GM12874 (cell line): ENCODE data around the gene PIP5KL1.

Source experiments
- CTCF ChIP-seq: IDR thresholded peaks from 2 replicates; pipeline ENCODE4 v1.5.1; 2011; ENCODE audit warnings: low read depth, mild to moderate bottlenecking, control low read depth, low read length, moderate library complexity; ENCODE audit not compliant: insufficient read depth

The PIP5KL1 gene

GRCh38 chr9:127950513-127951289, 20.1 kb upstream of the PIP5KL1 start:
- TF ChIP-seq CTCF = no peak

GRCh38 chr9:127949827-127950512, 19.4 kb upstream of the PIP5KL1 start:
- no peak for TF ChIP-seq CTCF

GRCh38 chr9:127947841-127948710, 17.5 kb upstream of the PIP5KL1 start:
- no peak for TF ChIP-seq CTCF

GRCh38 chr9:127946728-127947127, 16.2 kb upstream of the PIP5KL1 start:
- TF ChIP-seq CTCF = no peak

- TF ChIP-seq CTCF = no peak
Measured at GRCh38 chr9:127945942-127946341, 15.4 kb upstream of the PIP5KL1 start.

- TF ChIP-seq CTCF = no peak
Measured at GRCh38 chr9:127945338-127945737, 14.8 kb upstream of the PIP5KL1 start.
